G401.6 (cell line): Measurements from ENCODE around the gene NAPEPLD.
"Not testable (repeated sequence)": the region's sequence is repeated elsewhere in the genome, so short reads cannot be mapped to it uniquely, and the experiment has no call there.

Experiments used
- FAIRE-seq: peaks from 2 replicates; lab custom pipeline; 2012; peaks lifted over from hg19 to GRCh38; lab: Jason Lieb, UNC

NAPEPLD gene

DNA sequence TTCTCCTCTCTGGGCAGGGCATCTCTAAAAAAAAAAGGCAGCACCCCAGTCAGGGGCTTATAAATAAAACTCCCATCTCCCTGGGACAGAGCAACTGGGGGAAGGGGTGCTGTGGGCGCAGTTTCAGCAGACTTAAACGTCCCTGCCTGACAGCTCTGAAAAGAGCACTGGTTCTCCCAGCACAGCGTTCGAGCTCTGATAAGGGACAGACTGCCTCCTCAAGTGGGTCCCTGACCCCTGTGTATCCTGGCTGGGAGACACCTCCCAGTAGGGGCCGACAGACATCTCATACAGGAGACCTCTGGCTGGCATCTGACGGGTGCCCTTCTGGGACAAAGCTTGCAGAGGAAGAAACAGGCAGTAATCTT, 42.2 kb downstream of the NAPEPLD start:
- FAIRE-seq: not testable (repeated sequence)

DNA sequence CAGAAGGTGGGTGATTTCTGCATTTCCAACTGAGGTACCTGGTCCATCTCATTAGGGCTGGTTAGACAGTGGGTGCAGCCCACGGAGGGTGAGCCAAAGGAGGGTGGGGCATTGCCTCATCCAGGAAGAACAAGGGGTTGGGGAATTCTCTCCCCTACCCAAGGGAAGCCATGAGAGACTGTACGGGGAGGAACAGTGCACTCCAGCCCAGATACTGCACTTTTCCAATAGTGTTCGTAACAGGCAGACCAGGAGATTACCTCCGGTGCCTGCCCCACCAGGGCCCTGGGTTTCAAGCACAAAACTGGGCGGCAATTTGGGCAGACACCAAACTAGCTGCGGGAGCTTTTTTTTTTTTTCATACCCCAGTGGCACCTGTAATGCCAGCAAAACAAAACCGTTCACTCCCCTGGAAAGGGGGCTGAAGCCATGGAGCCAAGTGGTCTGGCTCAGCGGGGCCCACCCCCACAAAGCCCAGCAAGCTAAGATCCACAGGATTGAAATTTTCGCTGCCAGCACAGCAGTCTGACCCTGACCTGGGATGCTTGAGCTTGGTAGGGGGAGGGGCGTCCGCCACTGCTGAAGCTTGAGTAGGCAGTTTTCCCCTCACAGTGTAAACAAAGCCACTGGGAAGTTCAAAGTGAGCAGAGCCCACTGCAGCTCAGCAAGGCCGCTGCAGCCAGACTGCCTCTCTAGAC, 42.7 kb downstream of the NAPEPLD start:
- no peak for FAIRE-seq

DNA sequence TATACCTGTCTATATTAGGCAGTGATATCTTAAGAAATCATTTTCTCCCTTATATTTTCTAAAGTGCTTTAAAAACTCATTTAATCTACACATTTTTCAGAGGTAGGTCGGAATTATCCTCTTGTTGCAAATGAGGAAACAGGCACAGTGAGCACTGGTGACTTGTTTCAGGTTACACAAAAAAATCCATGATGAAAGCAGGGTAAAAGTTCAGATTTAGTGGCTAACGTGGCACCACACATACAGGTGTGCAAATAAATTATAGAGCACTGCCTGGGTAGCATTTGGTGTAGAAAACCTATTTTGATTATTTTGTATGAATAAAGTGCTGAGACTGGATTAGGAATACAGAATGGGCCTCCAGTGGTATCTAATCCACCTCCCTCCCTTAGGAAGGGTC, 47.4 kb downstream of the NAPEPLD start:
- FAIRE-seq: no peak

DNA sequence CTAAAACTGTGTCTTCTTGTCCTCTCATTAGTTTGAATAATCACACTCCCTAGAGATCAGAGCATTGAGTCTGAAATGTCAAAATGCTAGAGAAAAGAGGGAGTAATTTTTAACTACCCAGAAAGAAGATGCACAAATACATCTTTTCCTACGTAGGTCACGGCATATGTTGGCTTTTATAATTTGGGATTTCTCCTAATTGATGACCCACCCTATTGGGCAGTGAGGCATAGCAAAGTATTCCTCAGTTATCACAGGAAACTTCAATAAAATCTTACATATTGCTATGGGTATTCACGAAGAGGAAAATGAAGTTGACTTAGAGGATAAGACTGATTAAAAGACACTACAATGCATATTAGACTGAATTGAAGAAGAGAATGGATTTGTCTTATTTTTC, 48.6 kb downstream of the NAPEPLD start:
- FAIRE-seq: no peak

DNA sequence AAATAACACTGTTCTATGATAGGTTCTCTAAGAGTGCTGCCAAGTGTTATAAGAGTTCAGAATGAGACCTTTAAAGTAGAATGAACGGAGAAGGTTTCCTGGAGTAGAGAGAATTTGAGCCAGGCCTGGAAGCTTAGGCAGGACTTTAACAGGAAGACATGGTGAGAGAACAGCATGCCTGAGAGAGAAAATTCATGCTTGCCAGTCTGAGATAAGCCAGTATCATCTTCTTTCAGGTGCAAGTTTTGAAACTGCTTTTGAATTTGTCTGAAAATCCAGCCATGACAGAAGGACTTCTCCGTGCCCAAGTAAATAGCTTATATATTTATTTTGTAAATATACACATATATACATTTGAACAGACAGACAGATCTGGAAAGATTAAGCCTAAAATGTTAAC, 51.9 kb downstream of the NAPEPLD start:
- no peak for FAIRE-seq

DNA sequence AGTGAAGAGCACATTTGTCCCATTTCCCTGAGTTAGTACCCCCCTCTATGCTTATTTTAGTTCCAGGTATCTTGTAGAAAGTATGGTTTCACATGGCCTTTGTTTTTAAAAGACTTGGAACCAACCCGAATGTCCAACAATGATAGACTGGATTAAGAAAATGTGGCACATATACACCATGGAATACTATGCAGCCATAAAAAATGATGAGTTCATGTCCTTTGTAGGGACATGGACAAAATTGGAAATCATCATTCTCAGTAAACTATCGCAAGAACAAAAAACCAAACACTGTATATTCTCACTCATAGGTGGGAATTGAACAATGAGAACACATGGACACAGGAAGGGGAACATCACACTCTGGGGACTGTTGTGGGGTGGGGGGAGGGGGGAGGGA, 53.3 kb downstream of the NAPEPLD start:
- not testable (repeated sequence) for FAIRE-seq

DNA sequence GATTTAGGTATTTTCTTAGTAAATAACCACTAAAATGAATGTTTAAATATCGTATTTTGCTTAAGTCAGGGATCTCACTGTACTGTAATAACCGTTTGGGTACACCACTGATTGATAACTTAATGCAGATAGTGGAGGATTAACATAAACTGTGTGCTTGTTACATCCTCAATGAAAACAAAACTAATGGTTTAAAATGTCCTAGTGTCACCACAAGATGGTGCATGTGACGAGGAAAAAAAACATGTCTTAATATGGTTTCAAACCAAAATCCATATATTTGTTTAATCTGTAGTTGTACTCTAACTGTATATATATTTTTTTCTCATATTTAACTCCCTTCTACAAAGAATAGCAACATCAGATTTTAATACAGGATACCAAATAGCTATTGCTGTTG, 54.8 kb downstream of the NAPEPLD start:
- FAIRE-seq: peak; percentile 6

DNA sequence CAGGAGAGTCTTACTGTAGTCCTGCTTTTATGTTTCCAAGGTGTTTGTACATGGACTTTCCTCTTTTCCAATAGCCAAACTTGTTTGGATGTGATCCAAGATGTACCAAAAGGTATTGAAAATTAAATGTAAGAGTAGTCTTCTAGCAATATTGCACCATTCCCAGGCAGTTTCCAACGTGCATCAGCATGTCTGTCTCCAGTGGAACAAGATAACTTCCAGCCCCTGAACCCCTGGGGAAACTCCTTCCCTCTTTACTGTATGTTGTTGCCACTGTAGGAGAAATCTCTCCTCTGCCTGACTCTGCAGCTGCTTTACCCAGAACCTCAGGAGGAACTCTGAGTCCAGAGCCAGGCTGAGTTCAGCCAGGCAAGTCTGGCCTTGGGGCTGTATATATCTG, 55.5 kb downstream of the NAPEPLD start:
- no peak for FAIRE-seq

DNA sequence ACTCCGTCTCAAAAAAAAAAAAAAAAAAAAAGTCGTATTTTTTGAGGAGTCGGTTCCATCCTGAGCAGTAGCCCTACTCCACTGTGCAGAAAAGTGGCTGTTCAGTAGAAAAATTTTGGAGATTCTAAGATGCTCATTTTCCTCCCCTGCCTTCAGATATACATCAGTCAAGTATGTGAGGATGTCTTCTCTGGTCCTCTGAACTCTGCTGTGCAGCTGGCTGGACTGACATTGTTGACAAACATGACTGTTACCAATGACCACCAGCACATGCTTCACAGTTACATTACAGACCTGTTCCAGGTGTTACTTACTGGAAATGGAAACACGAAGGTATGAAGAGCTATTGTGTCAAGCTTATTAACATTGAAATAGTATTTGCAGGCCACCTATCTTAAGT, 56.6 kb downstream of the NAPEPLD start:
- FAIRE-seq: not testable (repeated sequence)

DNA sequence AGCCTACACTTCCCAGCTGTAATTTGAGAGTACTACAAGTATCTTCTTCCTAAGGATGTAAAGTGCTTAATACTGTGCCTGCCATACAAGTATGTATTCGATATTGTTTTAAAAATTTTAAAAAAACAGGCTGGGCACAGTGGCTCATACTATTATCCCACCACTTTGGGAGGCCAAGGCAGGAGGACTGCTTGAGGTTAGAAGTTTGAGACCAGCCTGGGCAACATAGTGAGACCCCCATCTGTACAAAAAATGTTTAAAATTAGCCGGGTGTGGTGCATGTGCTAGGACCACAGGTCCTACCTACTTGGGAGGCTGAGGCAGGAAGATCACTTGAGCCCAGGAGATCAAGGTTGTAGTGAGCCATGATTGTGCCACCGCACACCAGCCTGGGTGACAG, 65.7 kb downstream of the NAPEPLD start:
- FAIRE-seq: no peak

DNA sequence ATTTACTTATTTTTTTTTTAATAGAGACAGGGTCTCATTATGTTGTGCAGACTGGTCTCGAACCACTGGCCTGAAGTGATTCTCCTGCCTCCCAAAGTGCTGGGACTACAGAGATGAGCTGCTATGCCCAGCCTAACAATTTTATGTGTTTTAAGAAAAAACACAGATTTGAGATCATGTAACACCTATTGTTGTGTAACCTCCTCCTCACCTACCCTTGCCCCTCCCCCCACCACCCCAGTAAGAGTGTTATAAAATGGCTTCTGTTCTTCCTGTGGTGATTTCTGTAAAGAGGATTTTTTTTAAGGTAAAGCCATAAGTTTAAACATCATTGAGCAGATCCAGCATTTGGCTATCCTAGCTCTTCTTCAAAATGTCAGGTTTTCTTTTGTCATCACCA, 66.4 kb downstream of the NAPEPLD start:
- no peak for FAIRE-seq

DNA sequence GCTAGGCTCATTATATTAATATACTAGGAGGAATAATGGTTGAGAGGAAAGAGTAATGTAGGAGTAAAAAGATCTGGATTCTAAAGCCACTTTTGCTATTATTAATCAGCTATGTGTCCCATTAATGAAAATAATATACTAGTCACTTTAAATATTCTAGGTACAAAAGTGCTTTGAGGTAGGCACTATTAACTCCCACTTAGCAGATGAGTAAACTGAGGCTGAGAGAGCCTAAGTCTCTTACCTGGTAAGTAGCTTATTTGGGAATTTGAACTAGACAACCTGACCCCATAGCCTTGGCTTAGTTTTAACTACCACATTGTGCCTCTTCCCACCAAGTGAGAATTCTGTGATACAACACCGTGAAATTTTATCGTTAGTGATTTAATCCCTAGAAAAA, 68.0 kb downstream of the NAPEPLD start:
- FAIRE-seq: no peak

DNA sequence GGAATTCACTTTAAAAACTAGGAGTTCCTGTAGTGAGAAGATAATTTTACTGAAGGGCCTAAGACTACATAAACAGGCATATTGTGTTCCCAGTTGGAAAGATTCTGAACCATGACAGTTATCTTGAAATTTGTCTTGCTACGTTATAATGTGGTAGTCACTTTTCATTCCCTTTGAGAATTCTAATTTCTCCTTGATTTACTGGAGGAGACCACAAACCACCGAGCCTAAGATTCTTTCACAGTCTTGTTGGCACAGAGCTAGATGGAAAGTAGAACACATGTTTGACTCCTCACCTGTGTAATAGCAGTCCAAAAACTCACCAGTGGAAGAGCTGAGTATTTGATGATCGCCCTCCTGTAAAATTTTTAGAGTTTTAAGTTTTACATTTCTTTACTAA, 69.1 kb downstream of the NAPEPLD start:
- no peak for FAIRE-seq

DNA sequence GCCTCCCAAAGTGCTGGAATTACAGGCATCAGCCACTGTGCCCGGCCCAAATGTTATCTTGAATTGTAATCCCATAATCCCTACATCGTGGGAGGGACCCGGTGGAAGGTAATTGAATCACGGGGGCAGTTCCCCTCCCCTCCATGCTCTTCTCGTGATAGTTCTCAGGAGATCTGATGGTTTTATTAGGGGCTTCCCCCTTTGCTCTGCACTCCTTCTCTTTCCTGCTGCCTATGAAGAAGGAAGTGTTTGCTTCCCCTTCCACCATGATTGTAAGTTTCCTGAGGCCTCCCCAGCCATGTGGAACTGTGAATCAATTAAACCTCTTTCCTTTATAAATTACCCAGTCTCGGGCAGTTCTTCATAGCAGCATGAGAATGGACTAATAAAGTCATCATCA, 70.7 kb downstream of the NAPEPLD start:
- FAIRE-seq: not testable (repeated sequence)

DNA sequence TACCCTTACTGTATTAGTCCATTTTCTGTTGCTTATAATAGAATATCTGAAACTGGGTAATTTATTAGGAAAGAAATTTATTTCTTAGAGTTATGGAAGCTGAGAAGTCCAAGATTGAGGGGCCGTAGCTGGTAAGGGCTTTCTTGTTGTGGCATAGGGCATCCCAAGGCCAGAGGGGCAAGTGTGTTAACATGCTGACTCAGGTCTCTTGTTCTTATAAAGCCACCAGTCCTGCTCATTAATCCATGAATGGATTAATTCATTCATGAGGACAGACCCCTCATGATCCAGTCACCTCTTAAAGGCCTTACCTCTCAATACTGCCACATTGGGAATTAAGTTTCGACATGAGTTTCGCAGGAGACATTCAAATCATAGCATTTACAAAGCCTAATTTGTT, 71.6 kb downstream of the NAPEPLD start:
- FAIRE-seq: no peak

DNA sequence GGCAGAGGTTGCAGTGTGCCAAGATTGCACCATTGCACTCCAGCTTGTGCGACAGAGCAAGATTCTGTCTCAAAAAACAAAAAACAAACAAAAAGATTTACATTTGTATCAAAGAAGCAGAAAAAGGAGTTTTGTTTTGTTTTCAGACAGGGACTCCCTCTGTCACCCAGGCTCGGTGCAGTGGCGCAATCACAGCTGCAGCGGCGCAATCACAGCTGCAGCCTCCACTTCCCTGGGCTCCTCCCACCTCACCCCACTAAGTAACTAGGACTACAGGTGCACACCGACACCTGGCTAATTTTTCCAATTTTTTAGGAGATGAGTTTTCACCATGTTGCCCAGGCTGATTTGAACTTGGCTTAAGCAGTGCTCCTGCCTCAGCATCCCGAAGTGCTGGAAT, 72.1 kb downstream of the NAPEPLD start:
- FAIRE-seq: no peak

DNA sequence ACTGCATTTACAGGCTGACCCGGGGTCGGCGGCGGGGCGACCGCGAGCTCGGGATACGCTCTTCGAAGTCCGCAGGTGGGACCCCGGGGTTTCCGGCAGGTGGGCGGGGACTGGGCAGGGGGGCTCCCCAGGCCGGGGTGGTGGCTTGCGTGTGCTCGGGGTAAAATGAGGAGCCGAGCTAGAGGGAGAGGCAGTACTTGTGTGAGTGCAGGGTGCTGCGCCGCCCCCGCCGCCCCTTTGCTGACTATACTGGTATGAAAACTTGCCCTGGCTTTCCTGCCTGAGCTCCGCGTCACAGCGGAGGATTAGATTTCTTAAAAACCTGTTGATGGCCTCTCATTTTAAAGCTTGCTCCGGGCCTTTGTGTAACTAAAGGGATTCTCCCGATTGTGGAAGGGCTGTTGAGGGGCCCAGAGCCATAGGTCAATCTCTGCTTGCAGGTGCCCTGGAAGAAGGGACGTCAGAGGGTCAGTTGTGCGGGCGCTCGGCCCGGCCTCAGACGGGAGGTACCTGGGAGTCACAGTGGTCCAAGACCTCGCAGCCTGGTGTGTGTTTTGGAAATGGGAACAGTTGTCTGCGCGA, 73.5 kb downstream of the NAPEPLD start:
- no peak for FAIRE-seq

DNA sequence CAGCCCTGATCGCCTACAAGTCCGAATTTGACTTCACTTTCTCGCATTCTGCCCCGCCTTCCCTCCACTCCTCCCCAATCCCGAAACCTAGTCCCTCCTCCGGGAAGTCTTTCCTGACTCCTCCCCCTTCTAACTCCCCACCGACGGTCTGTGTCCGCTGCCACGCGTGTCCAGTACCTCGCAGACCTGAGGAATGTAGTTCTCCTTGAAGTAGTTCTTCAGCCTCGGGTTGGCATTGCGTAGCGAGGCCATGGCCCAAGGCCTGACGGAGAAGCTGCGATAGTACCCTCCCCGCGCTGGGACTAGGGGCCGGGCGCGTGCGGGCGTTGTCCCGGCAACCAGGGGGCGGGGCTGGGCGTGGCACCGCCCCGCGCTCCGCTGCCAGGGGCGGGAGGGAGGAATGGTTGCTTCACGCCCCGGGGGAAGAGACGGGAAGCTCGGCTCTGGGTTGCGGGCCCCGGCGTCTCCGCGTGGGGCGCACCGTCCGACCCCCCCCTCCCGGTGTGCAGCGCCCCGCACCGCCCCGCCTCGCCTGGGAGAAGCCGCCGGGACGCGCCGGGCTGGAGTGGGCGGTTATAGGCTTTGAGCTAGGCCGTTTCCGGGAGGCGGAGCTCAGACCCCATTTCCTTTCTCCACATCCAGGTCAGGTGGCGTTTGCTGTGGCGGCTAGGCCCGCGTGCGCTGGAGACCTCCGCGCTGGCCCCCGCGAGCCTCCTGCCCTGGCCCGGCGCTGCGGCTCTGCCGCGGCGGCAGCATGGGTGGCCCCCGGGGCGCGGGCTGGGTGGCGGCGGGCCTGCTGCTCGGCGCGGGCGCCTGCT, 74.2 kb downstream of the NAPEPLD start, which contains the start of the genes ARMC10 and FBXL13:
TSS of gene ARMC10 (plus strand) at position 622 of the 818 bp plus-strand sequence. CDS start at position 755, 133 bp downstream.
TSS of gene FBXL13 (minus strand) at position 278 of the 818 bp plus-strand sequence.
- peak; percentile 56 for FAIRE-seq

DNA sequence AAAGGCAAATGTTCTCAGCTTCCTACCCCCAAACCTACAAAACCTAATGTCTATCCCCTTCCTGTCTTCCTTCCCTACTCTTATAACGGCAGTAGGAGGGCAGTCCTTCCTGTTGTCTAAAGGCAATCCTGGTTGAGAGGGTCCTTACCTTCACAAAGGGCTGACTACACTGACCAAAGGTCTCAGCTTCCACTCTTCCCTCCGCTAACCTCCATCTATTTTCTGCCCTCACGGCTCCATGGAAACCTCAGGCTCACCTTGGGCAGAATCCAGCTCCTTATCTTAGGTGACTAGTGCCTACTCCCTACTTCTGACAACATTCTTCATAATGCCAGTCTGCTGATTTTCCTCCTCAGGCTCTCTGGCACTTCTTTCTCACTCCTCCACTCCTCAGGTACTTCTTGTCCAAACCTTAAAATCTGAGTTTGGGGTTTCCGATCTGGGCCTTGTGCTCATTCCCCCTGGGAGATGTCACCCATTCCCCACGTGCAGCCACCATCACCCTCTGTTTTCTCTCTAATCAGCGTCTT, 74.8 kb downstream of the NAPEPLD start:
- no peak for FAIRE-seq

DNA sequence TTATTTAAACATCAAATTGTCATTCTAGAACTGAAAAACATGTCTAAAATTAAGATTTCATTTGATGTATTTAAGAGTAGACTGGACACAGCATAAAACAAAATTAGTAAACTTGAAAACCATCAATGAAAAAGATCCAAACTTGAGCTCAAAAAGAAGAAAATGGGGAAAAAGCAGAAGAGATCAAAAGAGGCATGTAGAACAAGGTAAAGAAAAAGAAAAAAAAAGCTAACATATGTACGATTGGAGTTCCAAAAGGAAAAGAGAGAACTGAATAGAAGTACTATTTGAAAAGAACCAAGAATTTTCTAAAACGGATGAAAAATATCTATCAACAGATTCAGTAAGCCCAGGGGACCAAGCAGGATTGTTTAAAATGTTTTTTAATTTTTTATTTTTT, 77.9 kb downstream of the NAPEPLD start:
- no peak for FAIRE-seq

DNA sequence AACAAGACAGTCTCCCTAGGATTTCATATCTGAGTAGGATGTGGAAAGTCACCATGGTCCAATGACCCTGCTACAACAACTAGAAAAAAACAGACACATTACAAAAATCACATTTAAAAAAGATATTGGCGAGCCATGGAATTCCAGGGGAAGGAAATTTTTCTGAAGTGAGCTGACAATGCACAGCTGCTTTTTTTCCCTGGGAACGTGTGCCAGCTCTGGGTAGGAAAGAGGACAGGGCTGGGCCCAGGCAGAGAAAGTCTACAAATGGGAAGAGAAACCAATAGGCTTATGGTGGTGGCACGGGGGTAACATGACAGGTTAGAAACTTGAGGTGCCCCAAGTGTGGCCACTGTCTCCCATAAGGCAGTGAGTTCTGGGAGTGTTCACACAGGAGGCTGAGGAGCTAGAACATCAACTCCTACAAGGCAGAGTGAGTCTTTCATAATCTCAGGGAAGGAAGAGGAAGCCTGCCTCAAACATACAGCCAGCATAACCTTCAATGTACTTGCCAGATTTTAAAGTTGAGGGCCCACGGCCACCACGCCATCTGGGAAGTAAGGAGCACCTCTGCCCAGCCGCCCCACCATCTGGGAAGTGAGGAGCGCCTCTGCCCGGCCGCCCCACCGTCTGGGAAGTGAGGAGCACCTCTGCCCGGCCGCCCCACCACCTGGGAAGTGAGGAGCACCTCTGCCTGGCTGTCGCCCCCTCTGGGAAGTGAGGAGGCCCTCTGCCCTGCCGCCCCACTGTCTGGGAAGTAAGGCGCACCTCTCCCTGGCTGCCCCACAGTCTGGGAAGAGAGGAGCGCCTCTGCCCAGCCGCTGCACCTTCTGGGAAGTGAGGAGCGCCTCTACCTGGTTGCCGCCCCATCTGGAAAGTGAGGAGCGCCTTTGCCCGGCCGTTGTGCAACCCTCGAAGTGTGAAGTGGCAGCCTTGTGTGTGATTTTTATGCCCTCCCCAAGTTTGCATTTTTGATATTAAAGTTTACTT, 80.2 kb downstream of the NAPEPLD start:
- FAIRE-seq: no peak

DNA sequence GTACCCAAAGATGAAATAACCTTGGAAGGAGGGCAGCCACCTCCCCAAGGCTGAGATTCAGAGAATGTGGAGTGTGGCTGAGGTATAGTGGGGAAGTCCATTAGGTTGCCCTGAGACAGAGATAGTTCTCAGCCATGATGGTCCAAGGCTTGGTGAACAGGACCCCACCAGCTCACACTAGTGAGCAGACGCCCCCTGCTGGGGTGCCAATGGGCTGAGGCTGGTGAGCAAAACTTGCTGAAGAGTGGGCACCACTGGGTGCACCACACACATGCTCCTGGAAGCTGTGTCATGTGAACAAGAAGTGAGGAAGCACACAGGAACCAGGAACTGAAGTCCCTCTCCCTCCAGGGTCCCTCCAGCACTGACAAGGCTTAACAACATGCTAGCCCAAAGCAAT, 83.2 kb downstream of the NAPEPLD start:
- no peak for FAIRE-seq
